Stimulated activated naive CD8-positive, alpha-beta T cell treated with anti-CD3 and anti-CD28 coated beads, Interleukin-15, amount 100 ng/mL, for 72 hours (primary cell): ENCODE data around the gene CASZ1.

Source experiments
- ATAC-seq: fragments of 150-1000 bp; cut with Tn5 transposase; 2 replicates; pipeline ENCODE4 v1.10.0; 2021; ENCODE audit warnings: mild to moderate bottlenecking, moderate library complexity
- DNase-seq, 2 donors: peaks; one replicate each; pipeline ENCODE4 v3.0.0; 2021 to 2022
- H3K27ac Mint-ChIP-seq, 2 donors: one replicate each; pipeline ENCODE4 v1.8.0; 2022; ENCODE audit warnings: mild to moderate bottlenecking in 2 of 2, mixed read lengths in 2 of 2, moderate library complexity in 2 of 2
- H3K27me3 Mint-ChIP-seq: one replicate; pipeline ENCODE4 v1.8.0; 2022; ENCODE audit warnings: mixed read lengths
- H3K4me1 Mint-ChIP-seq: one replicate; pipeline ENCODE4 v1.8.0; 2022; ENCODE audit warnings: mild to moderate bottlenecking, mixed read lengths
- H3K4me3 Mint-ChIP-seq, 2 donors: one replicate each; pipeline ENCODE4 v1.8.0; 2022; ENCODE audit warnings: mild to moderate bottlenecking in 2 of 2, mixed read lengths in 2 of 2, moderate library complexity in 1 of 2
- H3K9me3 Mint-ChIP-seq, 2 donors: one replicate each; pipeline ENCODE4 v1.8.0; 2022; ENCODE audit warnings: mixed read lengths in 2 of 2

Gene CASZ1

DNA sequence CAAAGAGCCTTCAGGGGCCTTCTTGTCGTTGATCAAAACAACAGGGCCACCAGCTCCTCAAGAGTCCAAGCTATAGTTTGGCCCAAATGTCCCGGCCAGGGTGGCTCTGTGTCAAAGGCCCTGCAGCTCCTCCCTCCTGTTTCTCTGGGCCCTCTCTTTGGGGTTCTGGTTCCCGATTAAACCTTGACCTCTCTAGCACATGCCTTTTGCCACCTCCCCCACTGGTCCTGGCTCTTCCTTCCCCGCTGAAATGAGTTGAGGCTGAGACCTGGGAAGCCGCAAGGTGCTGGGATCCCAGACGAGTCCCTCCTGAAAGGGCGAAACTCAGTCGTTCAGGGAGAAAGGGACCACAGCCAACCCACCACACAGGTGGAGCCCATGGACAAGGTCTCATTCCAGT lies 56.9 kb downstream of the CASZ1 start:
- Mint-ChIP-seq H3K9me3 (no peaks in the 10 kb centered on the region), H3K4me3 (no peak overlapping the region), H3K27ac (no peak overlapping the region), H3K27me3 (peaks cover 29% of the 10 kb centered on the region), H3K4me1 (peaks cover 8% of the 10 kb centered on the region)
- DNase-seq: no peak
- ATAC-seq: no peak

DNA sequence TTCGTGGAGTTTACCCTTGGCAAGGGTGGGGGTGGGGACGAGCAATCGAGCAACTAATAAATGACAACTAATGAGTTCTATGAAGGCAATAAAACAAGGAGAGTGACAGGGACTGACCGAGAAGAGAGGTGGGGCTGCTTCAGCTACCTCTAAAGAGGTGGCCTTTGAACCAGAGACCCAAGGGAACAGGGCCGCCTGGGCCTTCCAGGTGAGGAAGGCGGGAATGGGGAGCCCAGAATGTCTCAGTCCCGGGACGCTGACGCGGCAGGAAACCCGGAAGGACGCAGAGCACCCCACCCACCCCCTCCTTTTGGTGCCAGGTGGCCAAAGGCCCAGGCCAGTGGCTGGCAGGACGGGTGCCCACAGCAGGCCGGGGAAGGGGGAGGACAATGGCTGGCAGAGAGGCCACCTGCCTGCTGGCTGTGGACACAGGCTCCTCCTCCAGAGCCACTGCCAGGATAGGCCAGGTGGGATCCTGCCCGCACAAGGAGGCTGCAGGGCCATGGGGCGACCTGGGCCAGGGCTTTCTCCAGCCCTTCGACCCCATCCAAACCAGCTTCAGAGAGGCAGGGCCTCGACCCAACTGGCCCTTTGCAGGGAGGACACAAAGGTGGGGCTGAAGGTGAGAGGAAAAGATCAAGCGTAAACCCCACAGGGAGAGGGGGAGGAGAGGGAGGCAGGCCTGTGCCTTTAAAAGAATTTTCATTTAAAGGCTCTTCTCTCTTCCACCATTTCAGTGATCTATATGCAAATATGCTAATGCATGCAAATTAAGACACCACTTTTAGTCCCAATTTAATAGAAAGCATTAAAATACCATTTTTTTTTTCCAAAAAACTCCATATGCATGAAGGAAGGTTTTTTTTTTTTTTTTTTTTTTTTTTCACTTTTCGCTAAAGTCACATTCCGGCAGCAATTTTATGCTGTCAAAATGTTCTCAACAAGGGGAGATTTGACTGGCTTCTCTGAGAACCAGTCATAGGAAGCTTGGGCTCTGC lies 58.1 kb downstream of the CASZ1 start:
- no peak overlapping the region for H3K27ac Mint-ChIP-seq
- no peak for DNase-seq
- H3K4me3 Mint-ChIP-seq: no peak overlapping the region
- H3K27me3 Mint-ChIP-seq: peaks cover 34% of the 10 kb centered on the region
- H3K9me3 Mint-ChIP-seq: no peaks in the 10 kb centered on the region
- H3K4me1 Mint-ChIP-seq: peaks cover 20% of the 10 kb centered on the region
- ATAC-seq: no peak

DNA sequence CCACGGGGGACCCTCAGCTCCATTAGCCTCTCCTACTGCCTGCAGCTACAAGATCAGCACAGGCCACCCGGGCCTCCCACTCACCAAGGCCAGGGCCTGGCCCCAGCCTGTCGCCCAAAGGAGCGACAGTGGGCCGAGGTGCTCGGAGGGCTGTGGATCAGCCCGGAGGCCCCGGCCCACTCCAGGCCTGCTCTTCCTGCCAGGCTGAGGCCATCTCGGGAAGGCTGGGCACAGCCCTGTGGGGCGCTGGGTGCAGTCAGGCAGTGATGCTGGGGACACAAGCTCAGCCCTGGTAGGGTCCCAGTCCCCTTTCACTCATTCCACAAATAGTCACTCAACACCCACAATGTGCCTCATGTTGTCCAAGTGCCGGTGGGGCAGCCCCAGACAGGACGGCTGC lies 58.8 kb downstream of the CASZ1 start:
- H3K4me1 Mint-ChIP-seq: peaks cover 27% of the 10 kb centered on the region
- H3K9me3 Mint-ChIP-seq: no peaks in the 10 kb centered on the region
- H3K27me3 Mint-ChIP-seq: peaks cover 27% of the 10 kb centered on the region
- H3K4me3 Mint-ChIP-seq: no peak overlapping the region
- no peak overlapping the region for H3K27ac Mint-ChIP-seq
- ATAC-seq (no peak), DNase-seq (no peak)

DNA sequence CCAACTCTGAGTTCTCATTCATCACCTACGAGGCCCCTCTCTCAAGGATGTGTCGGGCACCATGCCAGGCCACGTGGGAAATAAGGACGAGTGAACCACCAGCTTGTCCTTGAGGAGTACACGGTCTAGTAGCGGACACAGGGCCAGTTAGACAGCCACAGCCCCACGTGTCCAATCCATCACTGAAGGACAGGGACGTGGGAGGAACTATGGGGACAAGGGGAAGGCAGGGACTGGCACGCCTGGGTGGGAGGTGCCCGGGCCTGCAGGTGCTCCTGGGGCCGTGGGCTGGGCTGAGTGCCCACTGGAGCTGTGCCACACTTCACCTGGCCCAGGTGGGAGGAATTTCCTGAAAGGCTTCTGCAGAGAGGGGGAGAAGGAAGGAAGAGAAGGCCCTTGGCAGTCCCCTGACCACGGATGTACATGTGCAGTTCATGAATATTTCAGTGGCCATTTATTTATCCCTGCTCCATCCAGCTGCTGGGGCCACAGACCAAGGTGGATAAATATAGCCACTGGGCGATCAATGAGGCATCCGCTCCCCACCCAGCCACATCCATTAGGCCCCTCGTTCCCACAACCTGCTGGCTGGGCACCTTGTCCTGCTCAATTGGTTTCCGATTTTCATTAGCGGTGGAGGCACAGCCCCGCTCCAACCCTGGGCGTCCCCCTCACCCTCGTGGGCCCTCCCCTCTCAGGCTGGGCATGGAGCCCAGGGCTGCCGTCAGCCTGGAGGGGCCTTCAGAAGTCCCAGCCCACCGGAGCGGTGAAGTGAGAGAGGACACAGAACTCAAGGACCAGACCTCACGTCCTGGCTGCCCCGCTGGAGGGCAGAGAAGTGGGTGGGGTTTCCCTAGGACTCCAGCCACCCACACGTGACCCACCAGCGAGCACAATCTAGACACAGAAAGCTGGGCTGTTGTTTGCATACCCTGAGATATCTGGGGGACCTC lies 59.5 kb downstream of the CASZ1 start:
- Mint-ChIP-seq H3K4me1 (peaks cover 31% of the 10 kb centered on the region), H3K9me3 (no peaks in the 10 kb centered on the region), H3K4me3 (no peak overlapping the region), H3K27ac (no peak overlapping the region), H3K27me3 (peaks cover 20% of the 10 kb centered on the region)
- no peak for ATAC-seq
- DNase-seq: no peak

DNA sequence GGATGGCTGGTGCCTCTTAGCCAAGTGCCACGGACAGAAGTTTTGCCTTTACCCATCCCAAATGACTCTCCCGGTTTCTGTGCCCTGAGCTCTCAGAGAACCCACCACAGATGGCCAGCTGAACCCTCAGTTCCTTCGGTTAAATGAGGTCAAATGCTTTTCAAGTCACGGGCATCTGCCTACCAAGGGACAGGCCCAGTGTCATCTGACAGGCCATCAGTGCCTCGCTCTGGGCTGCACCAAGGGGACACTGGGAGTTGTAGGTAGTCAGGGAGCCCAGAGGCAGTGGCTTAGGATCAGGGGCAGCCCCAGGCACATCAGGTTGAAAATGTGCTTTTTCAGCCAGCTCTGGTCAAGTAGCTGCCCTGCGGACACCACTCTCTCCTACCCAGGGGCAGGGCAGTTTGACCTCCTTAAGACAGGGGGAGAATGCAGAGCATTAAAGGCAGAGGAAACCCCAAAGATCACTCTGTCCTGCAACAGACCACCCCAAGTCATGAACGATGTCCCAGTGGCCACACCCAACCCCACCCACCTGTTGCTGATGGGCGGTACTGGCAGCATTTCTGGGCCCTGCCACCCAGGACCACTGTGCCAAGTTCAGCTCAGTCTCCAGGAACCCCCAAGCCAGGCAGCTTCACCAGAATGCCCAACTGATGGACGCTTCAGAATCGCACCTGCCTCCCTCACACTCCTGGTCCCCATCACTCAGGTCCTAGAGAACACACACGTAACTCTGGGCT lies 60.7 kb downstream of the CASZ1 start:
- Mint-ChIP-seq H3K9me3 (no peaks in the 10 kb centered on the region), H3K4me1 (peaks cover 31% of the 10 kb centered on the region), H3K27me3 (peaks cover 20% of the 10 kb centered on the region), H3K4me3 (no peak overlapping the region), H3K27ac (peak overlapping the region in 1 of 2 donors; percentile 30)
- ATAC-seq: no peak
- no peak for DNase-seq

DNA sequence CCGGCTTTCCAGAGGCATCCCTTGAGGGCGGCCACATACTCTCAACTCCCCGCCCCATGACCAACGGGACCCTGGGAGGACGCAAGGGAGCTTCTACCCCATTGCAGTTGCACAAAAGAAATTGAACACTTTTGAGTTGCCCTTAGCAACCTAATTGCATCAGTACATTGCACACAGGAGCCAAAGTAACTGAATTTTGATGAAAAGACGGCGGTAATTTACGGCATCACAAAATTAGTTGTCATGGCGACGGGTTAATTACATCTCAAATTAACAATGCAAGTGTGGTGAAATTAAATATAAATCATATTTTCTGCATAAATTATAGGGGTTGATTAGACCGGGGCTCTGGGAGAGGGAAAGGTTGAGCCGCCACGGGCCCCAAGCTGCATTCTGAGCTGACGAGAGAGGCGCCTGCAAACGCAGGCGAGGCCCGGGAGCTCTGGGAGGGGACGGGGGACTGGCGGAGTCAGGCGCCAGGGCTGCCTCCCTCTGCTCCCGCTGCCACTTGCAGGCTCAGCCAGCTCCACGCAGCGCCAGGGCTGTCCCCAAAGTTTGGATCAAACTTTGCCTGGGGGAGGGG lies 61.4 kb downstream of the CASZ1 start:
- no peak for DNase-seq
- Mint-ChIP-seq H3K4me1 (peaks cover 26% of the 10 kb centered on the region), H3K27me3 (peaks cover 20% of the 10 kb centered on the region), H3K9me3 (no peaks in the 10 kb centered on the region), H3K27ac (no peak overlapping the region), H3K4me3 (no peak overlapping the region)
- ATAC-seq: no peak

DNA sequence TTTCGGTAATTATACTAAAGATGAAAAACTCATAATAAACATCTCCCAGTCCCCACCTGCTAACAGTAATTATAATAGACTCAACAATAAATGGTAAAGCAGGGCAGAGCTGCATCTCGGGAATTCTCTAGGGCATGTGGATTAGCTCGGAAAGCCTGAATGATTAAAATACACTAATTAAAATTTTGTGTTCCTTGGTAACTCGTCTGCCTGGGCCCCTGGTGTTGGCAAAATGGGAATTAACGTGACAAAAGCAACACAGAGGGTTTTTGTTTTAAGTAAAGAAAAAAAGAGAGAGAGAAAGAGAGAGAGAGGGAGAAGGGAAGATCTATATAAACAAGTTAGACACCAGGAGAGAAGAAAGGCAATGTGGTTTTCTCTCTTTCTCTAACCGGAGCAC lies 62.1 kb downstream of the CASZ1 start:
- Mint-ChIP-seq H3K27me3 (peaks cover 20% of the 10 kb centered on the region), H3K9me3 (no peaks in the 10 kb centered on the region), H3K4me3 (no peak overlapping the region), H3K27ac (no peak overlapping the region), H3K4me1 (peaks cover 26% of the 10 kb centered on the region)
- DNase-seq: no peak
- no peak for ATAC-seq

DNA sequence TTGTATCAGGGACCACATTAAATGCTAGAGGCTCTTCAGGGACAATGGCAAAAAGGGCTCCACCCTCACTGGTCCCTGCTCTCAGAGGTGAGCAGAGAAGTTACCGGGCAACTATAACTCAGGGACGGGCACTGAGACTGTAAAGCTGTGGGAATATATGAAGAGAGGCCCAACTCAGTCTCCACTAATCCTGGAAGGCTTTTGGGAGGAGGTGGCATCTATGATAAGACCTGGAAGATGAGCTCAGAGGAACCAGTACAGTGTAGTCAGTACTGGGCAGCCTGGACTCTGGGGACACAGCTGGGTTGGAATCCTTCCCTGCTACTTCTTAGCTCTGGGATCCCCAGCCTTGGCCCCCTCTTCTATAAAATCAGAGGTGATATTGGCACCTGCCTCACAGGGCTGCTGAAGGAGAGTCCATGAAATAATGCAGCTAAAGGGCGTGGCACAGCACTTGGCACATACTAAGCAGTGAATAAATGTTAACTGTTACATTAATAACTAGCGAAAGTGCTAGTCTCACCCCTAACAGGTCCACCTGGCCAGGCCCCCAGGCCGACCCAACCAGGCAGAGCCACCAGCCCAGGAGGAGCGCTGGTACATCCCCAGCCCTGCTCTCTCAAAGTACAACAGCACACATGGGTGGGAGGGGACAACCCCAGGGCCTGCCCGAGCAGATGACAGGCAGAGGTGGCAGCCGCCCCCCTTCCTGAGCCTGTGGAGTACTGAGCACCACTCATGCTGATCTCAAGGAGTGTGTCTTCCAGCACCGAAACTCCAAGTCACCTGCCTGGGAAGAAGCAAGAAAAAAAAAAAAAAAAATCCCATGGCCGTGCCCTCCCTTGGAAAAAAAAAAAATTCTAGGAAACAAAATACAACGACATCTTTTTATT lies 62.7 kb downstream of the CASZ1 start:
- peaks cover 20% of the 10 kb centered on the region for H3K27me3 Mint-ChIP-seq
- H3K4me3 Mint-ChIP-seq: no peak overlapping the region
- ATAC-seq: peak; percentile 98
- peak overlapping the region in 1 of 2 donors; percentile 19 for H3K27ac Mint-ChIP-seq
- H3K9me3 Mint-ChIP-seq: no peaks in the 10 kb centered on the region
- DNase-seq: peak; percentile 52 to 65
- H3K4me1 Mint-ChIP-seq: peaks cover 26% of the 10 kb centered on the region

DNA sequence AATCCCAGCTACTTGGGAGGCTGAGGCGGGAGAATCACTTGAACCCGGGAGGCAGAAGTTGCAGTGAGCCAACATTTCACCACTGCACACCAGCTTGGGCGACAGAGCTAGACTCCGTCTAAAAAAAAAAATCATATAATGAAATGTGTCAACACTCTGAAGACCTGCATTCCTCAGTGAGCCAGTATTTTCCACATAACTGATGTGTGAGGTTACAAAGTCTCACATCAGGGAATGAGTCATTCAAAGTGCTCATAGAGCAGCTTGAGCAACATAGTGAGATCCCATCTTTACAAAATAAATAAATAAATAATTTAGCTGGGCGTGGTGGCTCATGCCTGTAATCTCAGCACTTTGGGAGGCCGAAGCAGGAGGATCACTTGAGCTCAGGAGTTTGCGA lies 65.5 kb downstream of the CASZ1 start:
- H3K4me1 Mint-ChIP-seq: peaks cover 26% of the 10 kb centered on the region

DNA sequence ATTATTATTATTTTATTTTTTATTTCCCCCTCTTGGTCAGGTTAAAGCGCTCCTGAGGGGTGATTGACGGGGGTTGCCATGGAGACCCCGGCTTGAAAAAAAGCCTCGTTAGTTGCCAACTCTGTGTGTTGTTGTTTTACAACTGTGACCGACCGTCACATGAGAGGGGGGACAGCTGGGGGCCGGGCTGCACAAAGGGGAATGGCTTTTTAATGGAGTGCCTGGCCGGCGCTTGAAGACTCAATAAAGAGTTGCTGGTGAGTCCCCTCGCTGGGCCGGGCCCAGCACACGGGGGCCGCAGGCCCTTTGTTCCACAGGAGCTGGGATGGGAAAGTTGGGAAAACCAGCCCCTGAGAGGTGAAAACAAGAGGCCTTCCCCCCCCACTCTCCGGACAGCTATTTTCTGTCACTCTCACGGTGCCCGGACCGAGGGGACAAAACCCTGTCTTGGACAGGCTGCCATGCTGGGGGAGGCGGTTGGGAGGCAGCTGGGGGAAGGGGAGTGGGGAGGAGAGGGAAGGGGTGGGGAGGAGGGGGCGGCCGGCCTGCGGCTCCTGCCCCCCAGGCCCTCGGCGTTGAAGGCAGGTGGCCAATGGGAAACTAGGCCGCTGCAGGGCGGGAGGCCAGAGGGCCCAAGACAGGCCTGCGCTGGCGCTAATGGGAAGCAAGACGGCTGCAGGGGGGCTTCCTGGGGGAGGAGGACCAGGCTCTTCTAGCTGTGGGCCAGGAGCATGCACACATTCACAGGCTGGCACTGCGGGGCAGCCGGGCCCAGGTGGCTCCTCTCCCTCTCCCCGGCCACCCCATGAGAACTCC lies 67.6 kb downstream of the CASZ1 start:
- peaks cover 15% of the 10 kb centered on the region for H3K4me1 Mint-ChIP-seq
- ATAC-seq (no peak), DNase-seq (no peak)
- peaks cover 3% of the 10 kb centered on the region for H3K27me3 Mint-ChIP-seq
- H3K4me3 Mint-ChIP-seq: no peak overlapping the region
- H3K27ac Mint-ChIP-seq: no peak overlapping the region
- H3K9me3 Mint-ChIP-seq: no peaks in the 10 kb centered on the region

More for the DNA sequence above, 65.5 kb downstream of the CASZ1 start:
- ATAC-seq: peak; percentile 35
- no peak for DNase-seq
- peaks cover 15% of the 10 kb centered on the region for H3K27me3 Mint-ChIP-seq
- H3K4me3 Mint-ChIP-seq: no peak overlapping the region
- no peak overlapping the region for H3K27ac Mint-ChIP-seq
- H3K9me3 Mint-ChIP-seq: no peaks in the 10 kb centered on the region

DNA sequence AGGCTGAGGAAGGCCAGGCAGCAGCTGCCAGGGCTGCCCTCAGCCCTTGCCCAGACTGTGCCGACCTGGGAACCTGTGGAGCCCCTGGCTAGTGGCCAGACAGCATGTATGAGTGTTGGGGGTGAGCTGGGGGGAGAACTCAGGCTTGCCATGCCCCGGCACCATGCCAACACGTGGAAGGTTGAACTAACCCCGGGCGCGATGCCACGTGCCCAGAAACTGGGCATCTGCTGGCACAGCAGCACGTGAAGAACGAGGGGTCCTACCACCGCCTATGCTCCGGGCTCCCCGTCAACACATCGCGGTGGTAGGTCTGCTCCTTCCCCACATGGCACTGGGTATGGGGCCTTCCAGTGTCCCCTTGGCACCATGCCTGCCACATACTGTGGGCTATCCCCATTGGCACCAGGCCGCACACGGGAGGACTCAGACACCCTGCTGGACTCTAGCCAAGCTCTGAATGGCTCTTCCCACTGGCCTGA lies 68.7 kb downstream of the CASZ1 start:
- Mint-ChIP-seq H3K27ac (no peak overlapping the region), H3K4me3 (no peak overlapping the region), H3K4me1 (peaks cover 5% of the 10 kb centered on the region), H3K27me3 (peaks cover 9% of the 10 kb centered on the region), H3K9me3 (no peaks in the 10 kb centered on the region)
- no peak for DNase-seq
- no peak for ATAC-seq

DNA sequence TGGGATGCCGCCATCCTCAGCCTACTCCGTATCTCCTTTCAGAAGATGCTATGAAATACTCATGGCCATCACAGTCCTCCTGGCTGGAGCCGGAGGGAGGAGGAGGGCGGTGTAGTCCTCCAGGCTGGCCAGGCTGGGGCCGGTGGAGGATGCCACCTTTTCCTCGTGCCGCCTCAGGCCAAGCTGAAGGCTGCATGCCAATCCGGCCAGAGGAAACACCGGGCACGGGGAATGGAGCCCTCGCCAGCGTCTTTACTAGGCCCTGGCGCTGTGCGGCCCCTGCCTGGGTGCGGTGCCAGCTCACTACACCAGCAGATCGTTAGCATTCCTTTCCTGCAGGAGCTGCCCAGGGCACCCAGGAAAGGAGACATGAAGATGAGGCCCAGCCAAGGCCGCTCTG lies 70.1 kb downstream of the CASZ1 start:
- Mint-ChIP-seq H3K9me3 (no peaks in the 10 kb centered on the region), H3K27me3 (peaks cover 9% of the 10 kb centered on the region), H3K4me1 (no peaks in the 10 kb centered on the region), H3K27ac (no peak overlapping the region), H3K4me3 (no peak overlapping the region)
- DNase-seq: no peak
- no peak for ATAC-seq
